HG02870 (cell line): ENCODE measurements around the gene STK24.
"Not testable (repeated sequence)": the region's sequence is repeated elsewhere in the genome, so short reads cannot be mapped to it uniquely, and the experiment has no call there.

Experiments
- ATAC-seq: cut with Tn5 transposase; IDR thresholded peaks from one replicate; pipeline ENCODE4 v1.9.1; 2021; ENCODE audit warnings: mild to moderate bottlenecking, moderate library complexity; ENCODE audit not compliant: unreplicated experiment

STK24 gene

GRCh38 chr13:98584668-98585397, 7.9 kb upstream of the STK24 start:
- no peak for ATAC-seq

- no peak for ATAC-seq
Measured at GRCh38 chr13:98582947-98583346, 6.0 kb upstream of the STK24 start.

GRCh38 chr13:98581971-98582702, 5.2 kb upstream of the STK24 start:
- ATAC-seq: no peak

DNA sequence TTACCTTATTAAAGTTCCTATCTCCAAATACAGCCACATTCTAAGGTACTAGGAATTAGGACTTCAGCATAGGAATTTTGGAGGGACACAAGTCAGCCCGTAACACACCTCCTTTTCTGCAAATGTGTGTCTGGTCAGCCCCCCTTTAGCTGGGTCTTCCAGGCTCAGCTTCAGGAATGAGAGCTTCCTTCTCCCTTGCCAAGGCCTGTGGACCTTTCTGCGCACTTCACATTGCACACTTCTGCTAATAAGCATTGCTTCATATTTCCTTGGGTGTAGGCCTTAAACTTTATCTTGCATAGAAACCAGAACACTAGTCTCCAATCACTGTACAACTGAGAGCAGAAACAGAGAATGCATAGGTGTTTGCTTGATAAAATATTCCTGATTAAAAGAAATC, 4.5 kb upstream of the STK24 start:
- no peak for ATAC-seq

- ATAC-seq: no peak
Measured at GRCh38 chr13:98580420-98580819, 3.5 kb upstream of the STK24 start.

DNA sequence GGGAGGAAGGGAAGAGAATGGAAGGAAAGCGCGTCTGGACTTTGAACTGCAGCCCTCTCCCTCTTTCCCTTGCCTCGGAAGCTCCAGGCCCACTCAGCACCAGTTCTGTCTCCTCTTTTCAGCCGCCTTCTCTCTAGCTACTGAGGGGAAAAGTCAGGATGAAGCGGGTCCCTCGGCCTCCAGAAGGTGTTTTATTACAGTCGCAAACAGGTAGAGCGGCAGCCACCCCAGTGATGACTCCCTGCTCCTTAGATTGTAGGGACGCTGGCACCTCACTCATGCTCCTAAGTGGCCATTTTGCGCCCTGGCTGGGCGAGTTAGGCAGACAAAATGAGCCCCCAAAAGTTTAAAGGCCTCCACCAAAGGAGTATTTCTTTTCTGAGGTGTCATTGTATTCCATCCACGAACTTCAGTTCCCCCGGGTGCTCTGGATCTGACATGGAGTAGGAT, 954 bp upstream of the STK24 start:
- ATAC-seq: no peak

- peak; percentile 32 for ATAC-seq
Measured at GRCh38 chr13:98576200-98576945, 534 bp downstream of the STK24 start.

- ATAC-seq: no peak
Measured at GRCh38 chr13:98575904-98576199, 1.1 kb downstream of the STK24 start.

DNA sequence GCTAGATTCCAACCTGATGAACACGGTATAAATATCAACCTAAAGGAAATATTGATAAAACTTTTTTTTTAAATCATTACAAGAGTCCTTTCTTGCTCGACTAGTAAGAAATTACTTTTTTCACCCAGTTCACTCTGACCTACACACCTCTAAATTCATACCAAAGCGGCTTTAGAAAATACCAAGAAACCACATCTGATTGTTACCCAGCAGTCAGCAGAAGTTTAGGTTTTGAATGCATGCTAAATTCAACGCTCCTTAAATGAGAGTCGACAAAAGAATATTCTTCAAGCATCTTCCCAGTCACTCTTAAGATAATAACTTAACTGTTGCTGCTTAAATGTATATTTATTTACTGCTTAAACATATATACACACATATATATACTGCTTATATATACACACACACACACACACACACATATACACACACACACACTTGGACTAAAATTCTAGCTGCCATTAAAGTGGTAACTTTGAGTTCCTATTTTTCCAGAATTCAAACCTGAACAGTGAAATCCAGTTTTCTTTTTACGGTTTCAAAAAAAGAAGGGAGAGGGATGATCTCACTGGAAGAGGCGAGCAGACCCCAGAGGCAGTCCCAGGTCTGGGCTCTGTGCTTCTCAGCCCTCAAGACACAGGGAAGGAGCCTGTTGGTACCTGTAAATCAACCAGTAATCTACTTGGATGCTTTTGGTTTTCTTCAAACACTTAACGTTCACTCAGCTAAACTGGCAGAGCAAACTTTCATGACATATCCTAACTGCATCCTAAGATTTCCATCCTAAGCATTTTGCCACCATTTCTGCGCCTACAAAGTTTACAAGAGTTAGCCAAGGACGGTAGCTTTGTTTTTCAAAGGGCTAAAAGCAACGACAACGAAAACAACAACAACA, 1.7 kb downstream of the STK24 start:
- no peak for ATAC-seq

DNA sequence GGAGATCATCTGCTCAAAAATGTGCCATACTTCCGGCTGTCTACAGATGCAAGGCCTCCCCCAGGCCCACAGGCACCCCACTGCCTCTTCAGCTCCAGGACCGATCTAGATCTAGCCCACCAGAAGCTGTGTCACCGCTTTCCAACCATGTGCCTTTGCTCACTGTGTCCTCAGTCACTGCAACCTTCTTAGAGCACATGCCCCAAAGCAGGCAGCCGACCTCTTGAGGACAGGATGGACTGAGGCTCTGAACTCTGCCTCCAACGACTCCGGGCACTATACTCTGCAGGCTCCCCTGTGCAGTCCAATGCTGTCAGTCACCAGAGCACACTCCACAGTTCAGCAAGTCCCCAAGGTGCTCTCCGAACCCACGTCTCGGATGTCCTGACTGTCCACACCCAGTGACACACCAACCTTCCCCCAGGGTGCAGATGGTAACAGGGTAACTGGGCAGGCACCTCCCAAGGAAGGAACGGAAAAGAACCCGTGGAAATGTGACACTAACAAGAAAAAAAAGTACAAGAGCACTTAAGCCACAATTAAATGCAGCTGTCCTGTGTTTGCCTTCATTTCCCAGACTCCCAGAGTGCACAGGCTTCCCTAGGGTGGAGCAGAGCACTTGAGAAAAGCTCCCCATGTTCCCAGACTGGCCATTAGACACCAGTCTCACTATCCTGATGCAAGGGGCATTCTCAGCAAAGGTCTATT, 4.8 kb downstream of the STK24 start:
- ATAC-seq: no peak

GRCh38 chr13:98570929-98571372, 6.0 kb downstream of the STK24 start:
- peak; percentile 74 for ATAC-seq

GRCh38 chr13:98569494-98570367, 7.2 kb downstream of the STK24 start:
- not testable (repeated sequence) for ATAC-seq

- no peak for ATAC-seq
Measured at GRCh38 chr13:98568918-98569317, 8.0 kb downstream of the STK24 start.

- no peak for ATAC-seq
Measured at GRCh38 chr13:98567140-98567539, 9.8 kb downstream of the STK24 start.

GRCh38 chr13:98565726-98566565, 11.0 kb downstream of the STK24 start:
- ATAC-seq: no peak

DNA sequence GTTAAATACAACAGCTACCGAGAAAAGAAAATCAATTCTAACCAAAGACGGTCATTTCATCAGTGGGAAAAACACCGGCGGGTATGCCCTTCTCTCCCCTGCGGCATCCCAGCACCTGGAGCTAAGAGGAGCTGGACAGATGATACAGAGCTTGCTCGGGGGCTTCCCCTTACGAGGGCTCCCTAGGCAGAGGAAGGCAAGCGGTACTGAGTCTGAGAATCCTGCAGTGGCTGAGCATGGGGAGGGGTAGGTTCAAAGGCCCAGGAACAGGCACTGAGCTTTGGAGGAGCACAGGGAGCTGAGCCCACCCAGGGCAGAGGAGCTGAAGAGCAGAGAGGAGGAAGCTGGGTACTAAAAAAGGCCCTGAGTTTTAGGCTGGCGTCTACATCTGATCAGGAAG, 12.7 kb downstream of the STK24 start:
- no peak for ATAC-seq

GRCh38 chr13:98563071-98563470, 13.8 kb downstream of the STK24 start:
- no peak for ATAC-seq

DNA sequence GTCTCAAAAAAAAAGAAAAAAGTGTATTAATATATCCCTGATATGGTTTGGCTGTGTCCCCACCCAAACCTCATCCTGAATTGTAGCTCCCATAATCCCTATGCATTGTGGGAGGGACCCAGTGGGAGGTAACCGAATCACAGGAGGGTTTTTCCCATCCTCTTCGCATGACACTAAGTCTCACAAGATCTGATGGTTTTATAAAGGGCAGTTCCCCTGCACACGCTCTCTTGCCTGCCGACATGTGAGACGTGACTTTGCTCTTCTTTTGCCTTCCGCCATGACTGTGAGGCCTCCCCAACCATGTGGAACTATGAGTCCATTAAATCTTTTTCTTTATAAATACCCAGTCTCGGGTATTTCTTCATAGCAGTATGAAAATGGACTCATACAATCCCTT, 17.7 kb downstream of the STK24 start:
- no peak for ATAC-seq
